ENCODE results near the gene USP48. TPM values are rescaled to one million over a fixed set of nuclear protein-coding genes. Genes with fewer than 3 reads are reported as not detected.
"Not testable (repeated sequence)": the region's sequence is repeated elsewhere in the genome, so short reads cannot be mapped to it uniquely, and the experiment has no call there.

USP48 gene
- total RNA-seq, 3 donors from 2014 or later, result 56.0 to 86.9 (median 74.7) TPM

- DNase-seq (ENCODE audit: low spot score in 2 of 2), result no peak
- Histone ChIP-seq H3K4me1 (no peaks in the 10 kb centered on the region), H3K27ac (no peak overlapping the region), H3K4me3 (no peak overlapping the region), H3K9me3 (no peaks in the 10 kb centered on the region), H3K36me3 (no peaks in the 10 kb centered on the region), H3K27me3 (no peaks in the 10 kb centered on the region)
- intact Hi-C loops (cut with DNase I; ENCODE audit: low total_unique reads), result no loop called here
- TF ChIP-seq POLR2A (IDR thresholded peaks at IDR 0.05), result no peak
- TF ChIP-seq POLR2AphosphoS5 (IDR thresholded peaks at IDR 0.05), result no peak
- no peak for TF ChIP-seq CTCF (IDR thresholded peaks at IDR 0.05)
Measured at GRCh38 chr1:21828075-21828474, 45.1 kb upstream of the USP48 start.

GRCh38 chr1:21827141-21827679 is 44.3 kb upstream of the USP48 start:
- no peaks in the 10 kb centered on the region for H3K9me3 ChIP-seq
- no peaks in the 10 kb centered on the region for H3K4me1 ChIP-seq
- H3K4me3 ChIP-seq, result no peak overlapping the region
- H3K36me3 ChIP-seq, result no peaks in the 10 kb centered on the region
- no peak overlapping the region for H3K27ac ChIP-seq
- TF ChIP-seq POLR2A (IDR thresholded peaks at IDR 0.05) (no peak), CTCF (IDR thresholded peaks at IDR 0.05) (no peak), POLR2AphosphoS5 (IDR thresholded peaks at IDR 0.05) (no peak)
- no peak for DNase-seq (ENCODE audit: low spot score in 2 of 2)
- intact Hi-C loops (cut with DNase I; ENCODE audit: low total_unique reads), result no loop called here
- no peaks in the 10 kb centered on the region for H3K27me3 ChIP-seq

DNA sequence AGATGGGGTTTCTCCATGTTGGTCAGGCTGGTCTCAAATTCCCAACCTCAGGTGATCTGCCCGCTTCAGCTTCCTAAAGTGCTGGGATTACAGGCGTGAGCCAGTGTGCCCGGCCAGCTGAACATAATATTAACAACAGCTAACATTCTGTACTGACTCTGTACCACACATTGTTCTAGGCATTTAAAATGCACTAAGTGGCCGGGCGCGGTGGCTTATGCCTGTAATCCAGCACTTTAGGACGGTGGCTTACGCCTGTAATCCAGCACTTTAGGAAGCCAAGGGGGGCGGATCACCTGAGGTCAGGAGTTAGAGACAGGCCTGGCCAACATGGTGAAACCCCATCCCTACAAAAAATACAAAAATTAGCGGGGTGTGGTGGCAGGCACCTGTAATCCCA is 43.7 kb upstream of the USP48 start:
- H3K27ac ChIP-seq; H3K4me1 ChIP-seq; DNase-seq (ENCODE audit: low spot score in 2 of 2); H3K36me3 ChIP-seq; H3K27me3 ChIP-seq; H3K9me3 ChIP-seq; H3K4me3 ChIP-seq; intact Hi-C loops (cut with DNase I; ENCODE audit: low total_unique reads): not testable (repeated sequence)

DNA sequence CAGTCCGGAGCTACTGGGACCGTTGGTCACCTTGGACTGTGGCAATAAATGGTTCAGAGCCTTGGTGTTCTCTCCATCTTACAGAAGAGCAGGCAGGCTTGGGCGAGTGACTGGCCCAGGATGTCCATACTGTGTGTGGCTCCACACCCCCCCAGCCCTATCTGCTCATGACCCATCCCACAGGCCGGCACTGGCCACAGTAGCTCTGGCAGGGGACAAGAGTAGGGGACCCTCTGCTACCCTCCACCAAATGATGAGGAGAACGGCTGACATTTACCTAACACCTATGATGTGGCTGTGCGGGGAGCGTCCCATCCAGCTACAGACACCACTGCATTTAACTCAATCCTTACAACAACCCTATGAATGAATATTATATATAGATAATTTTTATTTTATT is 42.4 kb upstream of the USP48 start:
- no peaks in the 10 kb centered on the region for H3K27me3 ChIP-seq
- intact Hi-C loops (cut with DNase I; ENCODE audit: low total_unique reads), result no loop called here
- no peaks in the 10 kb centered on the region for H3K36me3 ChIP-seq
- TF ChIP-seq CTCF (IDR thresholded peaks at IDR 0.05), result no peak
- TF ChIP-seq POLR2A (IDR thresholded peaks at IDR 0.05), result no peak
- no peak for TF ChIP-seq POLR2AphosphoS5 (IDR thresholded peaks at IDR 0.05)
- H3K4me1 ChIP-seq, result no peaks in the 10 kb centered on the region
- no peaks in the 10 kb centered on the region for H3K9me3 ChIP-seq
- H3K27ac ChIP-seq, result no peak overlapping the region
- H3K4me3 ChIP-seq, result no peak overlapping the region
- no peak for DNase-seq (ENCODE audit: low spot score in 2 of 2)

DNA sequence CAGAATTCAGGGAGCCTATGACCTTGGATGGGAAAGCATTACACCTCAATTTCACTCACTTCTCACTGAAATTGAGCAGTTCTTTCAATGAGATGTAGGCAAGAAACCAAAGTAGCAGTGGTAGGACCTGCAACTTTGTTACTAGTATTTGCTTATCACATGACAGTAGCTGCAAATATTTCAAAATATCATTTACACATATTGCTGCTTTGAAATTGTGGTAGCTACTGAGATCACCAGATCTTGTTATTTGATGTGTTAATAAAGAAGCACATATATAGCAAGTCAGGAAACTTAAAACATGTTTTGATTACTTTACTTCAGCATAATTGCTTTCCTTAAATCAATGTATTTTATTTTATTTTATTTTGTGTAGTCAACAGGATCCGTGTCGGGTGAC is 42.0 kb upstream of the USP48 start:
- intact Hi-C loops (cut with DNase I; ENCODE audit: low total_unique reads), result no loop called here
- no peak for TF ChIP-seq CTCF (IDR thresholded peaks at IDR 0.05)
- TF ChIP-seq POLR2A (IDR thresholded peaks at IDR 0.05), result no peak
- no peak for TF ChIP-seq POLR2AphosphoS5 (IDR thresholded peaks at IDR 0.05)
- no peak for DNase-seq (ENCODE audit: low spot score in 2 of 2)
- Histone ChIP-seq H3K4me3 (no peak overlapping the region), H3K4me1 (no peaks in the 10 kb centered on the region), H3K27ac (no peak overlapping the region), H3K9me3 (no peaks in the 10 kb centered on the region), H3K36me3 (no peaks in the 10 kb centered on the region), H3K27me3 (no peaks in the 10 kb centered on the region)

Measured in breast epithelium (tissue), 4 donors.